B cell (primary cell): ENCODE results near the gene SLC6A1. TPM values are rescaled to one million over a fixed set of nuclear protein-coding genes. Genes with fewer than 3 reads are reported as not detected.

Source experiments
- ATAC-seq: fragments of 200-7000 bp; cut with Tn5 transposase; one replicate; pipeline ENCODE4 v1.10.0; 2021; ENCODE audit warnings: low read depth, mild to moderate bottlenecking, moderate number of reproducible peaks, moderate library complexity
- CTCF ChIA-PET: fragments of 350-600 bp; sonication (Branson Sonifier 250); formaldehyde crosslinking; loops from one replicate; lab custom pipeline; 2021; ENCODE audit warnings: antibody characterized with exemption, inconsistent platforms; lab: Charles Lee
- POLR2A ChIA-PET: fragments of 350-600 bp; sonication (Branson Sonifier 250); formaldehyde crosslinking; loops from one replicate; lab custom pipeline; 2021; ENCODE audit warnings: antibody characterized with exemption; lab: Charles Lee
- DNase-seq: peaks from one replicate; pipeline ENCODE4 v3.0.0; 2013
- H2AFZ ChIP-seq: 2 replicates; pipeline ENCODE4 v1.6.1; 2012; ENCODE audit warnings: mild to moderate bottlenecking, low read depth, low read length; ENCODE audit not compliant: insufficient read depth, poor library complexity, severe bottlenecking
- H3K27ac ChIP-seq, 2 donors: 1 replicate in 1 of 2; 2 replicates in 1 of 2; pipeline ENCODE4 v1.5.1; 2012 to 2013; ENCODE audit warnings: low read length in 2 of 2, mild to moderate bottlenecking in 2 of 2, moderate library complexity in 1 of 2
- H3K27me3 ChIP-seq, 4 experiments: fragments of 200-600 bp in 1 of 4; sonication (generic) in 1 of 4; replicated peaks in 1 of 4; 1 replicate in 2 of 4; 2 replicates in 2 of 4; pipeline versions ENCODE4 v1.6.1 to v1.7.0; 2013 to 2016; ENCODE audit warnings: low read length in 3 of 4, mild to moderate bottlenecking in 2 of 4, mixed read lengths in 1 of 4, moderate library complexity in 1 of 4; ENCODE audit not compliant: insufficient read depth in 4 of 4, control insufficient read depth in 3 of 4; ENCODE audit errors: control extremely low read depth in 1 of 4
- H3K36me3 ChIP-seq, 2 experiments: replicated peaks in 1 of 2; 1 replicate in 1 of 2; 2 replicates in 1 of 2; pipeline versions ENCODE4 v1.6.1 to v1.7.1; 2013; ENCODE audit warnings: low read length in 1 of 2; ENCODE audit not compliant: insufficient read depth in 2 of 2, control insufficient read depth in 1 of 2; ENCODE audit errors: control extremely low read depth in 1 of 2, extremely low read depth in 1 of 2
- H3K4me1 ChIP-seq, 2 donors: fragments of 200-600 bp in 1 of 2; sonication (generic) in 1 of 2; 1 replicate in 1 of 2; 2 replicates in 1 of 2; pipeline versions ENCODE4 v1.5.1 to v1.6.1; 2013 to 2017; ENCODE audit warnings: low read length in 2 of 2; ENCODE audit not compliant: control insufficient read depth in 2 of 2, insufficient read depth in 2 of 2
- H3K4me2 ChIP-seq: replicated peaks from 2 replicates; pipeline ENCODE3; 2012; ENCODE audit warnings: mild to moderate bottlenecking, low read depth, low read length; ENCODE audit not compliant: poor library complexity, severe bottlenecking
- H3K4me3 ChIP-seq, 5 experiments: fragments of 200-600 bp in 1 of 5; sonication (generic) in 1 of 5; 1 replicate in 3 of 5; 2 replicates in 2 of 5; pipeline versions ENCODE4 v1.5.1 to v1.7.0; 2011 to 2016; ENCODE audit warnings: low read length in 4 of 5, mild to moderate bottlenecking in 4 of 5, low read depth in 2 of 5, control low read depth in 1 of 5, moderate library complexity in 1 of 5; ENCODE audit not compliant: insufficient read depth in 1 of 5; ENCODE audit errors: control extremely low read depth in 1 of 5, extremely low read depth in 1 of 5
- H3K79me2 ChIP-seq: fragments of 200-600 bp; sonication (generic); one replicate; pipeline ENCODE4 v1.6.0; 2016; ENCODE audit warnings: low read length; ENCODE audit not compliant: control insufficient read depth, insufficient read depth
- H3K9ac ChIP-seq: fragments of 200-600 bp; sonication (generic); 2 replicates; pipeline ENCODE4 v1.6.1; 2017; ENCODE audit warnings: mild to moderate bottlenecking, low read length, moderate library complexity
- H3K9me3 ChIP-seq, 3 donors: one replicate each; pipeline versions ENCODE4 v1.6.1 to v1.7.1; 2013; ENCODE audit warnings: low read length in 2 of 3; ENCODE audit not compliant: control insufficient read depth in 2 of 3, insufficient read depth in 1 of 3; ENCODE audit errors: control extremely low read depth in 1 of 3
- H4K20me1 ChIP-seq: 2 replicates; pipeline ENCODE4 v1.6.0; 2012; ENCODE audit warnings: mild to moderate bottlenecking, low read length; ENCODE audit not compliant: insufficient read depth, control insufficient read depth, poor library complexity, severe bottlenecking
- H3K27ac Mint-ChIP-seq: one replicate; pipeline ENCODE4 v1.8.0; 2021; ENCODE audit warnings: mixed read lengths
- H3K27me3 Mint-ChIP-seq: one replicate; pipeline ENCODE4 v1.8.0; 2021; ENCODE audit warnings: mixed read lengths
- H3K4me1 Mint-ChIP-seq: one replicate; pipeline ENCODE4 v1.8.0; 2021; ENCODE audit warnings: mixed read lengths
- H3K4me3 Mint-ChIP-seq: one replicate; pipeline ENCODE4 v1.8.0; 2021; ENCODE audit warnings: mixed read lengths
- H3K9me3 Mint-ChIP-seq: one replicate; pipeline ENCODE4 v1.8.0; 2022; ENCODE audit warnings: mixed read lengths; ENCODE audit not compliant: insufficient read depth
- CTCF ChIP-seq: fragments of 200-600 bp; IDR thresholded peaks from one replicate; pipeline ENCODE4 v1.8.0; 2022; ENCODE audit warnings: antibody characterized with exemption, mild to moderate bottlenecking
- EZH2 ChIP-seq: IDR thresholded peaks from 2 replicates; pipeline ENCODE4 v1.6.1; 2012; ENCODE audit warnings: borderline replicate concordance, low read depth, mild to moderate bottlenecking, moderate library complexity, low read length; ENCODE audit not compliant: insufficient read depth, poor library complexity, severe bottlenecking
- WGBS: methylation state at CpG from one replicate; pipeline ENCODE4 v1.1.5; 2013; ENCODE audit warnings: missing lambda C conversion rate; ENCODE audit not compliant: insufficient coverage; 5-methylcytosine and 5-hydroxymethylcytosine counted together
- intact Hi-C: fragments of 100-400 bp; cut with micrococcal nuclease; formaldehyde crosslinking; loops from one replicate; pipeline ENCODE4 v1.10.0; 2022
- polyA plus RNA-seq: library from polyadenylated mRNA; depleted of rRNA; stranded (reverse); fragments of >200 nt; gene quantifications from 2 replicates; pipeline ENCODE4 v1.2.3, GENCODE V29; 2012
- total RNA-seq, 2 donors: library from RNA; stranded (reverse); fragments of 120-200 nt in 1 of 2; gene quantifications; 1 replicate in 1 of 2; 2 replicates in 1 of 2; pipeline versions ENCODE4 v1.2.3 to v1.2.4, GENCODE V29; 2013 to 2022

The SLC6A1 gene
- total and polyA plus RNA-seq, 2 donors (not counting 1 experiment from before 2014, with no cell fraction given), result not detected

- no peaks in the 10 kb centered on the region for H4K20me1 ChIP-seq
- no peak overlapping the region for H3K27ac Mint-ChIP-seq
- H3K9ac ChIP-seq, result no peak overlapping the region
- no peaks in the 10 kb centered on the region for H3K79me2 ChIP-seq
- no peaks in the 10 kb centered on the region for H3K4me1 Mint-ChIP-seq
- ATAC-seq (no peak), DNase-seq (no peak)
- H3K9me3 ChIP-seq, result peaks cover 0 to 4% (median 0%) of the 10 kb centered on the region in 3 donors
- H3K27me3 ChIP-seq, result peaks cover 0 to 2% (median 0%) of the 10 kb centered on the region in 4 experiments
- H3K27ac ChIP-seq, result no peak overlapping the region
- H3K9me3 Mint-ChIP-seq, result no peaks in the 10 kb centered on the region
- no peak for TF ChIP-seq EZH2
- TF ChIP-seq CTCF, result no peak
- WGBS, result 85% methylated on average over 4 of the region's 4 CpGs
- POLR2A ChIA-PET, result no interaction called here
- no peak overlapping the region for H2AFZ ChIP-seq
- H3K4me3 ChIP-seq, result no peak overlapping the region
- no peak overlapping the region for H3K4me3 Mint-ChIP-seq
- intact Hi-C loops, result no loop called here
- CTCF ChIA-PET, result no interaction called here
- no peaks in the 10 kb centered on the region for H3K4me1 ChIP-seq
- H3K27me3 Mint-ChIP-seq, result peaks cover 5% of the 10 kb centered on the region
- H3K36me3 ChIP-seq, result no peaks in the 10 kb centered on the region
- H3K4me2 ChIP-seq, result no peak overlapping the region
These were observed 95.5 kb downstream of the SLC6A1 start for GRCh38 chr3:11088066-11088465.

GRCh38 chr3:11088831-11089230 is 96.3 kb downstream of the SLC6A1 start:
- Histone ChIP-seq H2AFZ (no peak overlapping the region), H3K27me3 (no peaks in the 10 kb centered on the region), H3K36me3 (no peaks in the 10 kb centered on the region), H3K9me3 (peaks cover 0 to 8% (median 0%) of the 10 kb centered on the region in 3 donors), H3K27ac (no peak overlapping the region), H4K20me1 (no peaks in the 10 kb centered on the region), H3K4me2 (no peak overlapping the region), H3K4me3 (no peak overlapping the region), H3K79me2 (no peaks in the 10 kb centered on the region), H3K9ac (no peak overlapping the region), H3K4me1 (no peaks in the 10 kb centered on the region)
- ChIA-PET POLR2A (no interaction called here), CTCF (no interaction called here)
- no peak for DNase-seq
- H3K4me3 Mint-ChIP-seq, result no peak overlapping the region
- 100% methylated on average over 1 of the region's 4 CpGs for WGBS
- peaks cover 5% of the 10 kb centered on the region for H3K27me3 Mint-ChIP-seq
- no peak for TF ChIP-seq EZH2
- no peak for TF ChIP-seq CTCF
- intact Hi-C loops, result no loop called here
- H3K9me3 Mint-ChIP-seq, result no peaks in the 10 kb centered on the region
- H3K4me1 Mint-ChIP-seq, result no peaks in the 10 kb centered on the region
- H3K27ac Mint-ChIP-seq, result no peak overlapping the region
- ATAC-seq, result no peak

Other genes starting within 250 kb of the SLC6A1 start
- gene SLC6A11, start 176.5 kb upstream of the SLC6A1 start, total RNA-seq, result not detected in 2 replicates
- gene SLC6A11, start 176.5 kb upstream of the SLC6A1 start, polyA plus RNA-seq, result not detected in 2 replicates
- gene HRH1, start 161.7 kb downstream of the SLC6A1 start, total RNA-seq, result not detected in 2 replicates
- gene HRH1, start 161.7 kb downstream of the SLC6A1 start, polyA plus RNA-seq, result not detected in 2 replicates